Panc1 (cell line): Measurements from ENCODE around the gene FRMD8. TPM values are rescaled to one million over a fixed set of nuclear protein-coding genes. Genes with fewer than 3 reads are reported as not detected.

Source experiments
- ATAC-seq: fragments of 200-7000 bp; cut with Tn5 transposase; 2 replicates; pipeline ENCODE4 v1.9.1; 2020; ENCODE audit warnings: mild to moderate bottlenecking, moderate library complexity
- BruUV-seq: library from RNA; stranded (reverse); fragments of 400-500 nt; replicated peaks from 2 replicates; lab custom pipeline; 2021; lab: Mats Ljungman, UMichigan
- CTCF ChIA-PET: fragments of 300-600 bp; sonication (Branson Sonifier 250); formaldehyde crosslinking; loops from one replicate; lab custom pipeline; 2022; ENCODE audit warnings: antibody characterized with exemption; lab: Charles Lee
- POLR2A ChIA-PET: fragments of 300-600 bp; sonication (Branson Sonifier 250); formaldehyde crosslinking; loops from one replicate; lab custom pipeline; 2022; ENCODE audit warnings: antibody characterized with exemption; lab: Charles Lee
- DNase-seq: peaks from one replicate; pipeline ENCODE4 v3.0.0-alpha.2; 2010; ENCODE audit warnings: low read depth, low spot score
- H3K27ac ChIP-seq: 2 replicates; pipeline ENCODE4 v1.5.1; 2011; ENCODE audit warnings: mild to moderate bottlenecking, low read length, inconsistent platforms
- H3K27me3 ChIP-seq: fragments of 200-500 bp; sonication (Bioruptor generic); 2 replicates; pipeline ENCODE4 v1.6.0; 2014; ENCODE audit warnings: low read length, inconsistent platforms; ENCODE audit not compliant: control insufficient read depth, insufficient read depth
- H3K36me3 ChIP-seq: fragments of 200-500 bp; sonication (Bioruptor generic); 2 replicates; pipeline ENCODE4 v1.5.1; 2014; ENCODE audit warnings: inconsistent platforms, mild to moderate bottlenecking, low read length, moderate library complexity; ENCODE audit not compliant: control insufficient read depth, insufficient read depth
- H3K4me1 ChIP-seq: 2 replicates; pipeline ENCODE4 v1.5.1; 2011; ENCODE audit warnings: inconsistent platforms, mild to moderate bottlenecking, low read length, moderate library complexity; ENCODE audit not compliant: control insufficient read depth, insufficient read depth
- H3K4me3 ChIP-seq, 2 experiments: 2 replicates each; pipeline ENCODE4 v1.5.1; 2011 to 2012; ENCODE audit warnings: low read depth in 2 of 2, low read length in 2 of 2, mild to moderate bottlenecking in 2 of 2, inconsistent platforms in 1 of 2, moderate library complexity in 1 of 2
- H3K9me3 ChIP-seq: fragments of 200-500 bp; sonication (Bioruptor generic); 2 replicates; pipeline ENCODE4 v1.5.1; 2014; ENCODE audit warnings: low read depth, mild to moderate bottlenecking, inconsistent platforms, low read length, moderate library complexity; ENCODE audit not compliant: control insufficient read depth, insufficient read depth
- POLR2AphosphoS5 ChIP-seq: IDR thresholded peaks from 2 replicates; pipeline ENCODE4 v1.6.1; 2012; ENCODE audit warnings: mild to moderate bottlenecking, low read depth, low read length, moderate library complexity
- SIN3A ChIP-seq: IDR thresholded peaks from 2 replicates; pipeline ENCODE4 v1.6.1; 2012; ENCODE audit warnings: low read depth, mild to moderate bottlenecking, low read length, moderate library complexity, borderline replicate concordance; ENCODE audit not compliant: insufficient read depth
- TCF7L2 ChIP-seq: IDR thresholded peaks from 2 replicates; pipeline ENCODE4 v1.6.1; 2011; ENCODE audit warnings: mild to moderate bottlenecking, low read depth, low read length, inconsistent platforms
- in situ Hi-C: cut with HindIII; loops from 2 replicates; pipeline ENCODE4 v1.10.0; 2016; ENCODE audit warnings: low sequenced_read_pairs, low pct_unique_long_range_greater_than_20kb
- intact Hi-C: fragments of 100-400 bp; cut with micrococcal nuclease; formaldehyde crosslinking; loops from one replicate; pipeline ENCODE4 v1.10.0; 2022; ENCODE audit not compliant: unreplicated experiment
- total RNA-seq: library from RNA; stranded (reverse); gene quantifications from one replicate; pipeline ENCODE4 v1.2.1, GENCODE V29; 2021; ENCODE audit not compliant: unreplicated experiment
- TF ChIP-seq, protein P1 (sequence below), 2 experiments: IDR thresholded peaks; 2 replicates each; pipeline ENCODE4 v1.6.1; 2011 to 2012; ENCODE audit warnings: low read depth in 2 of 2, control low read depth in 1 of 2, low read length in 1 of 2, mild to moderate bottlenecking in 1 of 2, moderate library complexity in 1 of 2; ENCODE audit not compliant: insufficient read depth in 1 of 2
- TF ChIP-seq, protein P2 (sequence below): fragments of 450-650 bp; IDR thresholded peaks from 2 replicates; pipeline ENCODE4 v1.5.1; 2017; ENCODE audit warnings: mild to moderate bottlenecking

The FRMD8 gene
- total RNA-seq, 1 experiment from 2014 or later, result 85.8 TPM

DNA sequence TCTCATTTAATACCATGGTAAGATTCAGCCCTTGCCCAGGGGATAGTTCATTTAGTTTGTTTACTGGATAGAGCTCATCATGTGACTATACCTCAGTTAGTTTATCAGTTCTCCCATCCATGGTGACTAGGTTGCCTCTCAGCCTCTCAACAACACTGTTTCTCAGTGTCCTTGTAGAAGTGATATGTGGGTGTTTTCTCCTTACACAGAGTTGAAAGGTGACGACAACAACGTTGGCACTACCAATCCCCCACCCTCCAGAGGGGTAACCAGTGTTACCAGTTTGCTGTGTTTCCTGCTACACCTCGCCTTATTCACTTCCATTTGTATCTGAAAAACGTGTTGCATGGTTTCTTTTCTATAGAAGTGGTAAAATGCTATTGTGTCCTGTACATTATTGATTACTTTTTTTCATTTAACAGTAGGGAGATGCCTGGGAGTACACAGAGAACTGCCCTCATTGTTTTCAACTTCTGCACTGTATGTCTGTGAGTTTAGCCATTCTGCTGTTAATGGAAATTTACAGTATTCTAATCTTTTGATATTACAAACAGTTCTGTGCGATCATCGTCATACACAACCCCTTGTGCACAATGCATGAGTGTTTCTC, 47.7 kb downstream of the FRMD8 start:
- in situ Hi-C loops (no loop called here), intact Hi-C loops (no loop called here)
- no peaks in the 10 kb centered on the region for H3K27me3 ChIP-seq
- peak overlapping the region in 1 of 2 experiments; percentile 7; a peak in 2 of 4 replicates for H3K4me3 ChIP-seq
- TF ChIP-seq POLR2AphosphoS5, result no peak
- TF ChIP-seq, protein P1, sequence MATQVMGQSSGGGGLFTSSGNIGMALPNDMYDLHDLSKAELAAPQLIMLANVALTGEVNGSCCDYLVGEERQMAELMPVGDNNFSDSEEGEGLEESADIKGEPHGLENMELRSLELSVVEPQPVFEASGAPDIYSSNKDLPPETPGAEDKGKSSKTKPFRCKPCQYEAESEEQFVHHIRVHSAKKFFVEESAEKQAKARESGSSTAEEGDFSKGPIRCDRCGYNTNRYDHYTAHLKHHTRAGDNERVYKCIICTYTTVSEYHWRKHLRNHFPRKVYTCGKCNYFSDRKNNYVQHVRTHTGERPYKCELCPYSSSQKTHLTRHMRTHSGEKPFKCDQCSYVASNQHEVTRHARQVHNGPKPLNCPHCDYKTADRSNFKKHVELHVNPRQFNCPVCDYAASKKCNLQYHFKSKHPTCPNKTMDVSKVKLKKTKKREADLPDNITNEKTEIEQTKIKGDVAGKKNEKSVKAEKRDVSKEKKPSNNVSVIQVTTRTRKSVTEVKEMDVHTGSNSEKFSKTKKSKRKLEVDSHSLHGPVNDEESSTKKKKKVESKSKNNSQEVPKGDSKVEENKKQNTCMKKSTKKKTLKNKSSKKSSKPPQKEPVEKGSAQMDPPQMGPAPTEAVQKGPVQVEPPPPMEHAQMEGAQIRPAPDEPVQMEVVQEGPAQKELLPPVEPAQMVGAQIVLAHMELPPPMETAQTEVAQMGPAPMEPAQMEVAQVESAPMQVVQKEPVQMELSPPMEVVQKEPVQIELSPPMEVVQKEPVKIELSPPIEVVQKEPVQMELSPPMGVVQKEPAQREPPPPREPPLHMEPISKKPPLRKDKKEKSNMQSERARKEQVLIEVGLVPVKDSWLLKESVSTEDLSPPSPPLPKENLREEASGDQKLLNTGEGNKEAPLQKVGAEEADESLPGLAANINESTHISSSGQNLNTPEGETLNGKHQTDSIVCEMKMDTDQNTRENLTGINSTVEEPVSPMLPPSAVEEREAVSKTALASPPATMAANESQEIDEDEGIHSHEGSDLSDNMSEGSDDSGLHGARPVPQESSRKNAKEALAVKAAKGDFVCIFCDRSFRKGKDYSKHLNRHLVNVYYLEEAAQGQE (IDR thresholded peaks at IDR 0.05; ENCODE audit: insufficient read depth in 1 of 2, low read depth in 2 of 2, low read length in 1 of 2), result no peak
- TF ChIP-seq SIN3A, result no peak
- TF ChIP-seq TCF7L2, result no peak
- TF ChIP-seq, protein P2, sequence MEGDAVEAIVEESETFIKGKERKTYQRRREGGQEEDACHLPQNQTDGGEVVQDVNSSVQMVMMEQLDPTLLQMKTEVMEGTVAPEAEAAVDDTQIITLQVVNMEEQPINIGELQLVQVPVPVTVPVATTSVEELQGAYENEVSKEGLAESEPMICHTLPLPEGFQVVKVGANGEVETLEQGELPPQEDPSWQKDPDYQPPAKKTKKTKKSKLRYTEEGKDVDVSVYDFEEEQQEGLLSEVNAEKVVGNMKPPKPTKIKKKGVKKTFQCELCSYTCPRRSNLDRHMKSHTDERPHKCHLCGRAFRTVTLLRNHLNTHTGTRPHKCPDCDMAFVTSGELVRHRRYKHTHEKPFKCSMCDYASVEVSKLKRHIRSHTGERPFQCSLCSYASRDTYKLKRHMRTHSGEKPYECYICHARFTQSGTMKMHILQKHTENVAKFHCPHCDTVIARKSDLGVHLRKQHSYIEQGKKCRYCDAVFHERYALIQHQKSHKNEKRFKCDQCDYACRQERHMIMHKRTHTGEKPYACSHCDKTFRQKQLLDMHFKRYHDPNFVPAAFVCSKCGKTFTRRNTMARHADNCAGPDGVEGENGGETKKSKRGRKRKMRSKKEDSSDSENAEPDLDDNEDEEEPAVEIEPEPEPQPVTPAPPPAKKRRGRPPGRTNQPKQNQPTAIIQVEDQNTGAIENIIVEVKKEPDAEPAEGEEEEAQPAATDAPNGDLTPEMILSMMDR, result no peak
- CTCF ChIA-PET, result interaction anchor here (0.5 to 0.7 kb wide), 2 partner anchors 10 to 33 kb away, joined by 3 to 4 read pairs; no protein-coding TSS in a partner anchor
- BruUV-seq, result no TSS peak
- DNase-seq (no peak), ATAC-seq (no peak)
- POLR2A ChIA-PET, result interaction anchor here (1.0 kb wide), 2 partner anchors 17 to 74 kb away, joined by 3 read pairs; no protein-coding TSS in a partner anchor
- peak overlapping the region; percentile 78 for H3K27ac ChIP-seq
- peaks cover 8% of the 10 kb centered on the region for H3K36me3 ChIP-seq
- peaks cover 94% of the 10 kb centered on the region for H3K4me1 ChIP-seq
- no peaks in the 10 kb centered on the region for H3K9me3 ChIP-seq

DNA sequence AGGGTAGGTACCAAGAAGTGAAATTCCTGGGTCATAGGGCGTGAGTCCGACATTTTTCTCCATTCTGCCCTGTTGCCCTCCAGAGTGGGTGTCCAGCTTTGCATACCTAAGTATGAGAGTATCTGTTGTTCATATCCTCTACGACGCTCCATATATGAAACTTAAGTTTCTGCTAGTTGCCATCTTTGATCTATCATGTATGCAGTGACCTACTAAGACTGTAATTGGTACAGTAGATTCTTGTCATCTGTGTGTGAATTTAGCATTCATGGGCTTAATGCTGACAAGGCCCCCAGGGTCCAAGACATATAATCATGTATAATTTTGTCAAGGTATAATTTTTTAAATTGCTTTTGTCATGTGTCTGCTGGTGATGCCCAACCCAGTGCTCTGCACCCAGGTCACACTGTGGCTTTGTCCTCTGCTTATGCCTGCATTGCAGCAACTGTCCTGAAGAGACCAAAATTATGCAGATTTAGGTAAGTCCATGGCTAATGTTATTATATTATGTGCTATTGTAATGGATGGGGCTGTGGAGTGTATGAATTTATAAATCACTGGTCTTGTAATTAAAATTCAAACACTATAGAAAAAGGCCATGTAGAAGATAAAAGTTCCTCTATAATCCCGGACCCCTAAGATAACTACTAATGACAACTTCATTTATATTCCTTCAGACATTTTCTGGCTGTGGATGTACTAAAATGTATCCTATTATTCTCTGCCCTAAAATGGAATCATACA, 48.4 kb downstream of the FRMD8 start:
- ATAC-seq, result no peak
- H3K9me3 ChIP-seq, result no peaks in the 10 kb centered on the region
- peak overlapping the region in 1 of 2 experiments; percentile 7; a peak in 2 of 4 replicates for H3K4me3 ChIP-seq
- ChIA-PET POLR2A (no interaction called here), CTCF (interaction anchor here (0.5 kb wide), 1 partner anchor 9 kb away, joined by 3 read pairs; no protein-coding TSS in a partner anchor)
- in situ Hi-C loops, result no loop called here
- peak overlapping the region; percentile 78 for H3K27ac ChIP-seq
- TF ChIP-seq POLR2AphosphoS5 (no peak), TCF7L2 (peak; percentile 56; the same call in 1 of the 2 replicates), SIN3A (no peak)
- TF ChIP-seq, protein P1 (IDR thresholded peaks at IDR 0.05; ENCODE audit: insufficient read depth in 1 of 2, low read depth in 2 of 2, low read length in 1 of 2), result no peak
- TF ChIP-seq, protein P2, result no peak
- intact Hi-C loops, result no loop called here
- DNase-seq, result no peak
- H3K36me3 ChIP-seq, result peaks cover 8% of the 10 kb centered on the region
- H3K4me1 ChIP-seq, result peaks cover 95% of the 10 kb centered on the region
- H3K27me3 ChIP-seq, result no peaks in the 10 kb centered on the region
- no TSS peak for BruUV-seq
